Measurements from ENCODE around the gene TAF11L13. TPM values are rescaled to one million over a fixed set of nuclear protein-coding genes. Genes with fewer than 3 reads are reported as not detected.
"Not testable (repeated sequence)": the region's sequence is repeated elsewhere in the genome, so short reads cannot be mapped to it uniquely, and the experiment has no call there.

TAF11L13 gene
- total RNA-seq = not detected
- long read RNA-seq = 0 reads

DNA sequence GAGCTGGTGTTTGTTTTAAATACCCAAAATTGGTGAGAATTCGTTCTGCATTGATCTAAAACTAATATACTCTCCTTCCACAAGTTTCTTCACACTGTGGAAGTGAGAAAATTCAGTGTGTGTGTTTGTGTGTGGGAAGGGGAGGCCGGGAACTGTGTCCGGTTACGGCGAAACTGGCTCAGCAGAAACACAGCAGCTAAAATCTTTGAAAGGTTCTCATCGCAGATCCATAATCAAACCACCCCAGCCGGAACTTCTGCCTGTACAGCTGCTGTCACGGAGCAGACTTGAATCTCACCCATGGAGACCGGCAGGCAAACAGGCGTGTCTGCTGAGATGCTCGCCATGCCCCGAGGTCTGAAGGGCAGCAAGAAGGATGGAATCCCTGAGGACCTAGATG is at the start of gene TAF11L13:
TAF11L13 (plus strand) TSS at position 301 of the 400 bp plus-strand sequence.
- ATAC-seq; intact Hi-C loops (cut with micrococcal nuclease); DNase-seq: not testable (repeated sequence)

DNA sequence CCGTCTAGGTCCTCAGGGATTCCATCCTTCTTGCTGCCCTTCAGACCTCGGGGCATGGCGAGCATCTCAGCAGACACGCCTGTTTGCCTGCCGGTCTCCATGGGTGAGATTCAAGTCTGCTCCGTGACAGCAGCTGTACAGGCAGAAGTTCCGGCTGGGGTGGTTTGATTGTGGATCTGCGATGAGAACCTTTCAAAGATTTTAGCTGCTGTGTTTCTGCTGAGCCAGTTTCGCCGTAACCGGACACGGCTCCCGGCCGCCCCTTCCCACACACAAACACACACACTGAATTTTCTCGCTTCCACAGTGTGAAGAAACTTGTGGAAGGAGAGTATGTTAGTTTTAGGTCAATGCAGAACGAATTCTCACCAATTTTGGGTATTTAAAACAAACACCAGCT is 46.2 kb upstream of the TAF11L13 start, which contains the start of gene TAF11L7:
TAF11L7 (minus strand) TSS at position 101 of the 400 bp plus-strand sequence.
- DNase-seq; ATAC-seq; intact Hi-C loops (cut with micrococcal nuclease): not testable (repeated sequence)

DNA sequence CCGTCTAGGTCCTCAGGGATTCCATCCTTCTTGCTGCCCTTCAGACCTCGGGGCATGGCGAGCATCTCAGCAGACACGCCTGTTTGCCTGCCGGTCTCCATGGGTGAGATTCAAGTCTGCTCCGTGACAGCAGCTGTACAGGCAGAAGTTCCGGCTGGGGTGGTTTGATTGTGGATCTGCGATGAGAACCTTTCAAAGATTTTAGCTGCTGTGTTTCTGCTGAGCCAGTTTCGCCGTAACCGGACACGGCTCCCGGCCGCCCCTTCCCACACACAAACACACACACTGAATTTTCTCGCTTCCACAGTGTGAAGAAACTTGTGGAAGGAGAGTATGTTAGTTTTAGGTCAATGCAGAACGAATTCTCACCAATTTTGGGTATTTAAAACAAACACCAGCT is 41.0 kb upstream of the TAF11L13 start, which contains the start of gene TAF11L8:
TAF11L8 (minus strand) TSS at position 101 of the 400 bp plus-strand sequence.
- DNase-seq; intact Hi-C loops (cut with micrococcal nuclease); ATAC-seq: not testable (repeated sequence)

DNA sequence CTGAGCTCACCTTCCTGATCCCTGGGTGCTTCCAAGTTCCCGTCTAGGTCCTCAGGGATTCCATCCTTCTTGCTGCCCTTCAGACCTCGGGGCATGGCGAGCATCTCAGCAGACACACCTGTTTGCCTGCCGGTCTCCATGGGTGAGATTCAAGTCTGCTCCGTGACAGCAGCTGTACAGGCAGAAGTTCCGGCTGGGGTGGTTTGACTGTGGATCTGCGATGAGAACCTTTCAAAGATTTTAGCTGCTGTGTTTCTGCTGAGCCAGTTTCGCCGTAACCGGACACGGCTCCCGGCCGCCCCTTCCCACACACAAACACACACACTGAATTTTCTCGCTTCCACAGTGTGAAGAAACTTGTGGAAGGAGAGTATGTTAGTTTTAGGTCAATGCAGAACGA is 37.6 kb upstream of the TAF11L13 start, which contains the start of gene TAF11L9:
TAF11L9 (minus strand) TSS at position 140 of the 400 bp plus-strand sequence.
- ATAC-seq; DNase-seq; intact Hi-C loops (cut with micrococcal nuclease): not testable (repeated sequence)

DNA sequence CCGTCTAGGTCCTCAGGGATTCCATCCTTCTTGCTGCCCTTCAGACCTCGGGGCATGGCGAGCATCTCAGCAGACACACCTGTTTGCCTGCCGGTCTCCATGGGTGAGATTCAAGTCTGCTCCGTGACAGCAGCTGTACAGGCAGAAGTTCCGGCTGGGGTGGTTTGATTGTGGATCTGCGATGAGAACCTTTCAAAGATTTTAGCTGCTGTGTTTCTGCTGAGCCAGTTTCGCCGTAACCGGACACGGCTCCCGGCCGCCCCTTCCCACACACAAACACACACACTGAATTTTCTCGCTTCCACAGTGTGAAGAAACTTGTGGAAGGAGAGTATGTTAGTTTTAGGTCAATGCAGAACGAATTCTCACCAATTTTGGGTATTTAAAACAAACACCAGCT is 34.2 kb upstream of the TAF11L13 start, which contains the start of gene TAF11L10:
TAF11L10 (minus strand) TSS at position 101 of the 400 bp plus-strand sequence.
- DNase-seq; intact Hi-C loops (cut with micrococcal nuclease); ATAC-seq: not testable (repeated sequence)

DNA sequence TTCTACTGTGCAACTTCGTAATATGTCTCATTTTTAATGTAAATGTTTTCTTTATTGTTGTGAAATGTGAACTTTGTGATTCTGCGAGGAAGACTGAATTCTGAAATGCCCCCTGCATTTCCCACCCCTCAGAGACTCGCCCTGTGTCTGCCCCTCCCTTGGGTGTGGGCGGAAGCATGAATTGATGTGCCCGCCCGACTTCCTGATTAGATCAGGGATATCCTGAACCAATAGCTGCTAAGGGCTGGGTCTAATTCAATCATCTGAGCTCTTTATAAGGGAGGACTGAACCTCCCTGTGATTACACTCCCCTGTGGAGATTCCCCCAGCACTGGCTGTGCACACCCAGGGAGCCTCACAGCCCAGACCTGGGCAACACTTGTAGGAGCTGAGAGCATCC is 28.0 kb upstream of the TAF11L13 start, which contains the start of gene TAF11L11:
TAF11L11 (plus strand) TSS at position 304 of the 400 bp plus-strand sequence.
- ATAC-seq; DNase-seq; intact Hi-C loops (cut with micrococcal nuclease): not testable (repeated sequence)

DNA sequence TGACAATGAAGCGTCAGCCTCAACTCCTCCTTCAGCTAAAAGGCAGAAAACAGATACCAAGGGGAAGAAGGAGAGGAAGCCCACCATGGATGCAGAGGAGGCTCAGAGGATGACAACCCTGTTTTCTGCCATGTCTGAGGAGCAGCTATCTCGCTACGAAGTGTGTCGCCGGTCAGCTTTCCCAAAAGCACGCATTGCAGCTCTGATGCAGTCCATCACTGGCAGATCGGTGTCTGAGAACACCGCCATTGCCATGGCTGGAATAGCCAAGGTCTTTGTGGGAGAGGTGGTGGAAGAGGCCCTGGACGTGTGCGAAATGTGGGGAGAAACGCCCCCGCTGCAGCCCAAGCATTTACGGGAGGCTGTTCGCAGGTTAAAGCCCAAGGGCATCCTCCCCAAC is 26.9 kb upstream of the TAF11L13 start:
- intact Hi-C loops (cut with micrococcal nuclease) = no loop called here
- ATAC-seq = no peak
- no peak for DNase-seq

DNA sequence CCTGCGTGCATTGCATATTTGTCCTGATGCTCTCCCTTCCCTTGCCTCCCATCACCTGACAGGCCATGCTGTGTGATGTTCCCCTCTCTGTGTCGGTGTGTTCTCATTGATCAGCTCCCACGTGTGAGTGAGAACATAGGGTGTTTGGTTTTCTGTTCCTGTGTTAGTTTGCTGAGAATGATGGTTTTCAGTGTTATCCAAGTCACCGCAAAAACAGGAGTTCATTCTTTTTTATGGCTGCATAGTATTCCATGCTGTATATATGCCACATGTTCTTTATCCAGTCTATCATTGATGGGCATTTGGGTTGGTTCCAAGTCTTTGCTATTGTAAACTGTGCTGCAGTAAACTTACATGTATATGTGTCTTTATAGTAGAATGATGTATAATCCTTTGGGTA is 24.4 kb upstream of the TAF11L13 start:
- intact Hi-C loops (cut with micrococcal nuclease); ATAC-seq: not testable (repeated sequence)

DNA sequence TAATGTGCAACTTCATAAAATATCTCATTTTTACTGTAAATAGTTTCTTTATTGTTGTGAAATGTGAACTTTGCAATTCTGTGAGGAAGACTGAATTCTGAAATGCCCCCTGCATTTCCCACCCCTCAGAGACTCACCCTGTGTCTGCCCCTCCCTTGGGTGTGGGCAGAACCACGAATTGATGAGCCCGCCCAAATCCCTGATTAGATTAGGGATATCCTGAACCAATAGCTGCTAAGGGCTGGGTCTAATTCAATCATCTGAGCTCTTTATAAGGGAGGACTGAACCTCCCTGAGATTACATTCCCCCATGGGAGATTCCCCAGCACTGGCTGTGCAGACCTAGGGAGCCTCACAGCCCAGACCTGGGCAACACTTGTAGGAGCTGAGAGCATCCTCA is 21.8 kb upstream of the TAF11L13 start, which contains the start of gene TAF11L12:
TAF11L12 (plus strand) TSS at position 301 of the 400 bp plus-strand sequence.
- intact Hi-C loops (cut with micrococcal nuclease); ATAC-seq; DNase-seq: not testable (repeated sequence)

More for the DNA sequence above, 24.4 kb upstream of the TAF11L13 start:
- DNase-seq = not testable (repeated sequence)

DNA sequence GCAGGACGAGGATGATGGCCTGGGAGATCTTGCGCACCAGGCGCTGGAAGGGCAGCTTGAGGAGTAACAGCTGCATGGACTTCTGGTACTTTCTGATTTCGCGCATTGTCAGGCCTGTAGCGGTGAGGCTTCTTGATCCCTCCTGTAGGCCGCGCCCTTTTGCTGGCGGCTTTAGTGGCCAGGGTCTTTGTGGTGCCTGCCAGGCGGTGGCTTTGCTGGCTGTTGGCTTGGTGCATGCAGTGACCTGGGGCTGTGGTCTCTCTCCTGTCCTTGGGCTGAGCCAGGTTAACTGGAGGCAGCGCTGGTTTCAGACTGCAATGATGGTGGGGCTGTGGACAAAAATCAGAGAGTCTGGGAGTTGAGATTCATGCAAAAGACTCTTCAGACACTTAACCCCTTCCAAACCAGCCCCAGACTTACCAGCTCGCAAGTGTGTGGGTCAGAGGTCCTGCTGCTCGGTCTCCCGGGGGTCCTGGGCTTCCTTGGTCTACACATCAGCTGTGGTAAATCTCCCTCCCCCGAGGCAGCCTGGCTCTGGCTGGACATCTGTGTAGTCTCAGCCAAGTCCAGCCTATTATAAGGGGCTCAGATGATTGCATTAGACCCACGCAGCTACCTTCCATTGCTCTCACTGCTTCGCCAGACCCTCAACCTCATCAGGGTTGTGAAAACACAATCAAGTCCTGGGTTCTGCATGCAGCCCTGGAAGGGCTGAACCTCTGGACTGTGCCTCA is 16.8 kb upstream of the TAF11L13 start:
- no peak for ATAC-seq
- no peak for DNase-seq
- intact Hi-C loops (cut with micrococcal nuclease) = no loop called here

DNA sequence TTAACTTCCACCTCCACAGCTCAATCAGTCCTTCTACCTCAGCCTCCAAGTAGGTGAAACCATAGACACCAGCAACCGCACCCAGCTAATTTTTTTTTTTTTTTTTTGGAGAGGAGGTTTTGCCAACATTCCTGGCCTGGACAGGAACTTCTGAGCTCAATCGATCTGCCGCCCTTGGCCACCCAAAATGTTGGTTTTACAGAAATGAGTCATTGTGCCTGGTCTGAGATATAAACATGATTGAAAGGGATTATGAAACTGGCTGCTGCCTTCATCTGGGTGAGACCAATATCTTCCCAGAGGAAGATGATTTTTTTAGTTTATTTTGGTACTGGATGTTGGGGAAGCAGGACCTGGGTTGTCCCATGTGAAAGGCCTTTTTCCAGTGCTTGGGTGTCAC is 12.5 kb upstream of the TAF11L13 start:
- DNase-seq (no peak), ATAC-seq (no peak)
- intact Hi-C loops (cut with micrococcal nuclease) = no loop called here

DNA sequence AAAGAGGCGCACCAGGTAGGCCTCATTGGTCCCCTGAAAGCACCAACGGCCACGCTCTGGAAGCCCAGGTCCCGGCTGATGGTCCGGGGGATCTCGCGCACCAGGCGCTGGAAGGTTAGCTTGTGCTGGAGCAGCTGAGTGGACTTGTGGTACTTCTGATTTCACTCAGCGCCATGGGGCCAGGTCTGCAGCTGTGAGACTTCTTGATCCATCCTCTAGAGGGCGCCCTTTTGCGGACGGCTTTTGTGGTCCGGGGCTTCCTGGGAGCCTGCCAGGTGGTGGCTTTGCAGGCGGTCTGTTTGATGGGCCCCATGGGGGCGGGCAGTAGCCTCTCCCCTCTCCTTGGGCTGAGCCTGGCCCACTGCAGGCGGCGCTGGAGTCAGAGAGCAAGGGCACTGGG is 11.3 kb upstream of the TAF11L13 start:
- ATAC-seq = no peak
- intact Hi-C loops (cut with micrococcal nuclease) = no loop called here
- DNase-seq = no peak

DNA sequence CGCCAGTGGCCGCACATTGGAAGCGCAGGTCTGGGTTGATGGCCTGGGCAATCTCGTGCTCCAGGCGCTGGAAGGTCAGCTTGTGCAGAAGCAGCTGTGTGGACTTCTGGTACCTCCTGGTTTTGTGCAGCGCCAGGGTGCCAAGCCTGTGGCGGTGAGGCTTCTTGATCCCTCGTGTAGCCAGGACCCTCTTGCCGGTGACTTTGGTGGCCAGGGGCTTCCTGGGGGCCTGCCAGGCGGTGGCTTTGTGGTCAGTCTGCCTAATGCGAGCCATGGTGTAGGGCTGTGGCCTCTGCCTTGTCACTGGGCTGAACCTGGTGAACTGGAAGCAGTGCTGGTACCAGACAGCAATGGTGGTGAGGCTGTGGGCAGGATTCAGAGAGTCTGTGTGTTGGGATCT is 6.2 kb upstream of the TAF11L13 start:
- ATAC-seq (no peak), DNase-seq (no peak)
- intact Hi-C loops (cut with micrococcal nuclease) = no loop called here

DNA sequence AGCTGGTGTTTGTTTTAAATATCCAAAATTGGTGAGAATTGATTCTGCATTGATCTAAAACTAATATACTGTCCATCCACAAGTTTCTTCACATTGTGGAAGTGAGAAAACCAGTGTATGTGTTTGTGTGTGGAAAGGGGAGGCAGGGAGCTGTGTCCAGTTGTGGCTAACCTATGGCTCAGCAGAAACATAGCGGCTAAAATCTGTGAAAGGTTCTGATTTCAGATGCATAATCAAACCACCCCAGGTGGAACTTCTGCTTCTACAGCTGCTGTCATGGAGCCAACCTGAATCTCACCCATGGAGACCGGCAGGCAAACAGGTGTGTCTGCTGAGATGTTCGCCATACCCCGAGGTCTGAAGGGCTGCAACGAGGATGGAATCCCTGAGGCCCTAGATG is 2.3 kb downstream of the TAF11L13 start, which contains the start of gene TAF11L14:
TAF11L14 (plus strand) TSS at position 301 of the 400 bp plus-strand sequence.
- DNase-seq (no peak), ATAC-seq (no peak)
- intact Hi-C loops (cut with micrococcal nuclease) = no loop called here

DNA sequence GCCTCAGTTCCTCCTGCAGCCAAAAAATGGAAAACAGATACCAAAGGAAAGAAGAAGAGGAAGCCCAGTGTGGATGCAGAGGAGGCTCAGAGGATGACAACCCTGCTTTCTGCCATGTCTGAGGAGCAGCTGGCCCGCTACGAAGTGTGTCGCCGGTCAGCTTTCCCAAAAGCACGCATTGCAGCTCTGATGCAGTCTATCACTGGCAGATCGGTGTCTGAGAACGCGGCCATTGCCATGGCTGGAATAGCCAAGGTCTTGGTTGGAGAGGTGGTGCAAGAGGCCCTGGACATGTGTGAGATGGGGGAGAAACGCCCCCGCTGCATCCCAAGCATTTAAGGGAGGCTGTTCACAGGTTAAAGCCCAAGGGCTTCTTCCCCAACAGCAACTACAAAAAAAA is 17.3 kb downstream of the TAF11L13 start:
- DNase-seq; ATAC-seq; intact Hi-C loops (cut with micrococcal nuclease): not testable (repeated sequence)

DNA sequence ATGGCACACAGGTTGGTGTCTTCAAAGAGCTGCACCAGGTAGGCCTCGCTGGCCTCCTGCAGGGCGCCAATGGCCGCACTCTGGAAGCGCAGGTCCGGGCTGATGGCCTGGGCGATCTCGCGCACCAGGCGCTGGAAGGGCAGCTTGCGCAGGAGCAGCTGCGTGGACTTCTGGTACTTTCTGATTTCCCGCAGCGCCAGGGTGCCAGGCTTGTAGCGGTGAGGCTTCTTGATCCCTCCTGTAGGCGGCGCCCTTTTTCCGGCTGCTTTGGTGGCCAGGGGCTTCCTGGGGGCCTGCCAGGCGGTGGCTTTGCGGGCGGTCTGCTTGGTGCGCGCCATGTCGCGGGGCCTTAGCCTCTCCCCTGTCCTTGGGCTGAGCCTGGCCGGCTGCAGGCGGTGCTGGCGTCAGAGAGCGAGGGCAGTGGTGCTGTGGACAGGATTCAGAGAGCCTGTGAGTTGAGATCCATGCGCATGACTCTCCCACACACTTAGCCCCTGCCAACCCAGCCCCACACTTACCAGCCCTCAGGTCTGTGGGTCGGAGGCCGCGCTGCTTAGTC is 23.4 kb downstream of the TAF11L13 start:
- DNase-seq; intact Hi-C loops (cut with micrococcal nuclease); ATAC-seq: not testable (repeated sequence)

DNA sequence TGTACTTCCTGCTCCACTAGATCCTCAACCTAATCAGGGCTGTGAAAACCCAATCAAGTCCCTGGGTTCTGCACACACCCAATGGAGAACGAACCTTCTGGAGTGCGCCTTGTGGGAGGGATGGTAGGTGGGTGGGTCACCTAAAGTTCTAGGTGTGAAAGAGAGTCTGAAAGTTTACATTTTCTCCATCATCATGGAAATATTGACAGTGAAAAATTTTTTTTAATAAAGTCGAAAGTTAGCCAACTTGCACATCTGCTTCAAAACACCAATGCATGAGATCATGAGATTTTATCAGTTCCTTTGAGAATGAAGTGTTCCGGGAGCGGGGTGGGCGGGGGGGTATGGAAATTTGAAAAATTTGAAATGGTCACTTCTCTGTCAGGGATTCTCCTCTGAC is 24.0 kb downstream of the TAF11L13 start:
- ATAC-seq = no peak
- DNase-seq = no peak
- intact Hi-C loops (cut with micrococcal nuclease) = no loop called here

DNA sequence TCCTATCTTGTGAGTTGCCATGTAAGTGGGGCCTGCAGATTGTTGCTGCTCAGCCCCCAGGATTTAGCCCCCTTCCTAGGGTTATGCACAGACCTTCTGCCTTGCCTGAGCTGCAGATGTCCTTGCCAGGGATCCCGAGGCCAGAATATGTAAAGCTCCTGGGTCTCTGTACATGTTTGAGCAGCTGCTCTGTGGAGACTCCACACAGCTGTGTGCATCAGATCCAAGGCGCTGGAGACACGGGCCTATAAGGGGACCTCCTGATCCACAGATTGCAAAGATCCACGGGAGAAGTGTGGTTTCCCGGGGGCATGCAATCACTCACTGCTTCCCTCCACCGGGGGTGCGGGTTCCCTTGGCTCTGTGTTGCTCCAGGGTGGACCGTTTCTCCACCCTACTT is 31.3 kb downstream of the TAF11L13 start:
- DNase-seq = no peak
- intact Hi-C loops (cut with micrococcal nuclease) = no loop called here
- no peak for ATAC-seq

DNA sequence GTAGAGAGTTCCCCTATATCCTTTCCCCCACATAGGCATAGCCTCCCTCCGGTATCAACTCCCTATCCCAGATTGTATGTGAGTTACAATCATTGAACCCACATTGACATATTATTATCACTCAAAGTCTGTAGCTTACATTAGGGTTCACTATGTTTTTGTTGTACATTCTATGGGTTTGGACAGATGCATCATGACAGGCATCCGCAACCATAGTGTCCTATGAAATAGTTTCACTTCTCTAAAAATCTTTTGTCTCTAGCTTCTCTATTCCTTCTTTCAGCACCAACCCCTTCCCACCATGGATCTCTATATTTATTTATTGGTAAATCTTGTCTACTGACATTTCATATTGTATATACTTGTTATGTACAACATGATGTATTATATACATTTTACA is 33.9 kb downstream of the TAF11L13 start:
- intact Hi-C loops (cut with micrococcal nuclease) = no loop called here
- no peak for DNase-seq
- no peak for ATAC-seq

DNA sequence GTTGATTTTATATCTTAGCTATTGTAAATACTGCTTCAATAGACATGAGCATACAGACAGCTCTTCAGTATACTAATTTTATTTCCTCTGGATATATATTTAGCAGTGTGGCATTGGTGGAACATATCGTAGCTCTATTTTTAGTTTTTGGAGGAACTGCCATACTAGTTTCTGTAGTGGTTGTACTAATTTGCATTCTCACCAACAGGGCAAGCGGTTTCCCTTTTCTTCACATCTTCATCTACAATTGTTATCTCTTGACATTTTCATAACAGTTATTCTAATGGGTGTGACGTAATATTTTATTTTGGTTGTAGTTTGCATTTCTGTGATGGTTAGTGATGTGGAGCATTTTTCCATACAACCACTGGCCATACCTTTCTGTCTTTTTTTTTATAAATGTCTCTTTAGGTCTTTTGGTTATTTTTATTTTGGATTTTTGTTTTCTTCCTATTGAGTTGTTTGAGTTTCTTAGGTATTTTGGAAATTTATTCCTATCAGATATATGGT is 34.9 kb downstream of the TAF11L13 start:
- DNase-seq (no peak), ATAC-seq (no peak)
- intact Hi-C loops (cut with micrococcal nuclease) = no loop called here

All from left ventricle myocardium superior (tissue), 1 donor.